Activated naive CD4-positive, alpha-beta T cell (primary cell): ENCODE data around the gene MYO1C.
"Not testable (repeated sequence)": the region's sequence is repeated elsewhere in the genome, so short reads cannot be mapped to it uniquely, and the experiment has no call there.

Source experiments
- DNase-seq, 4 experiments: peaks; one replicate each; lab custom pipeline; 2025; lab: John Stamatoyannopoulos, UW

The MYO1C gene

DNA sequence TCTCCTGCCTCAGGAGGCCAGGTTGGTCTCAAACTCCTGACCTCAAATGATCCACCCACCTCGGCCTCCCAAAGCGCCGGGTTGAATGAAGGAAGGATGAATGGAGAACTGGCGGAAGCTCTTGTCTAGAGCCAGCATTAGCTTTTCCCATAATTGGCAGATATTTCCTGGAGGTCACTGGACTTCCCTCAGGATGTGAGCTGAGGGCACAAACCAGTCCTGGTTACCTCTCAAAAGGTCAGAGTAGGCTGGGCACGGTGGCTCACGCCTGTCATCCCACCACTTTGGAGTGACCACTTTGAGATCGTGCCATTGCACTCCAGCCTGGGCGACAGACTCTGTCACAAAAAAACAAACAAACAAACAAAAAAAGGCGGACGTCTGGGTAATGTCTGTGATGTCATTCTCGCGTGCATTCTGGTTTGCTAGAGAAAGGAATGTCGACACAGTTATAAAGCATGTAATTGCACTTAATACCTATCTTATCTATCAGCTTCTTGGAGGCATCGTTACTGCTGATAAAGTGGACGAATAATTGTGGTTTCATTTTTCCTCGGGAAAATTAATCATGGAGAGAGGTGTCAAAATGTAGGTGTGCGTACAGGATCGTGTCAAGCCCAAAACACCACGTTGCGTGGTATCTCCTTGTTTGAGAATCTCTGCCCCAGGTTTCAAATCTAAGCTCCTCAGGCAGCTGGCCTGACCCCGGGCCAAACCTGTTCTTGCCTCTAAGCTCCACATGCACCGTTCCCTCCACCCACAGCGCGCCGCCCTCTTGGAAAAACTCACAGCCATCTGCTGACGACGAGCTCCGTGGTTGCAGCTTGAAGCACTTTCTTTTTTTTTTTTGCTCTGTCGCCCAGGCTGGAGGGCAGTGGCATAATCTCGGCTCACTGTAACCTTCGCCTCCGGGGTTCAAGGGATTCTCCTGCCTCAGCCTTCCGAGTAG lies 30.0 kb downstream of the MYO1C start:
- no peak for DNase-seq

DNA sequence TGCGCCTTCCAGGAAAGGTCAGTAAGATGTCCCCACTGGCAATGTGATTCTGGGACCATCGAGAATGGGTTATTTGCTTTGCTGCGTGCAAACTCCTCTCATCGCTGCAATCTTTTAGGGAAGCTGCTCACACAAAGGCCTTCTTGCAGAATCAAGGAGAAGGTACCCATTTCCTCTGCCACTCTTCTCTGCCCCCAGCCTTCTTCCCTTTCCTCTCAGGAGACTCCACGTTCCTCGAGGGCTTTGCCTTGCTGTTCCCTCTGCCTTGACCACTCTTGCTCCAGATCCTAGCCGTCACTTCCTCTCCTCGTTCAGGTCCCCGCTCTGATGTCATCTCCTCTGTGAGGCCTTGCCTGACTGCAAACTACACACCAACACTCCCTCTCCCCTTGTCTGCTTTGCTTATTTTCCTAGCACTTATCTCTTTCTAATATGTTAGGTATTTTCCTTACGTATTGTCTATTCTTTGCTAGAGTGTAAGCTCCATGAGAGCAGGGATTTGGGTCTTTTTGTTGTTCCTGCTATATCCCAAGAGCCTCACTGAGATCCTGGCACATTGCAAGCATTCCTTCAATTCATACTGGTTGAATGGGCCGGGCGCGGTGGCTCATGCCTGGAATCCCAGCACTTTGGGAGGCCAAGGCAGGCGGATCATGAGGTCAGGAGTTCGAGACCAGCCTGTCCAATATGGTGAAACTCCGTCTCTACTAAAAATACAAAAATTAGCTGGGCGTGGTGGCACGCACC lies 31.1 kb downstream of the MYO1C start:
- DNase-seq, result no peak

GRCh38 chr17:1460233-1460632 lies 32.3 kb downstream of the MYO1C start:
- DNase-seq, result no peak

GRCh38 chr17:1455797-1456599 lies 36.5 kb downstream of the MYO1C start, which contains the start of gene CRK:
TSS of gene CRK (minus strand) at chr17:1456232. CDS start at chr17:1456117, 115 bp downstream.
- DNase-seq, result peak; percentile 96 to 99 (median 98)

DNA sequence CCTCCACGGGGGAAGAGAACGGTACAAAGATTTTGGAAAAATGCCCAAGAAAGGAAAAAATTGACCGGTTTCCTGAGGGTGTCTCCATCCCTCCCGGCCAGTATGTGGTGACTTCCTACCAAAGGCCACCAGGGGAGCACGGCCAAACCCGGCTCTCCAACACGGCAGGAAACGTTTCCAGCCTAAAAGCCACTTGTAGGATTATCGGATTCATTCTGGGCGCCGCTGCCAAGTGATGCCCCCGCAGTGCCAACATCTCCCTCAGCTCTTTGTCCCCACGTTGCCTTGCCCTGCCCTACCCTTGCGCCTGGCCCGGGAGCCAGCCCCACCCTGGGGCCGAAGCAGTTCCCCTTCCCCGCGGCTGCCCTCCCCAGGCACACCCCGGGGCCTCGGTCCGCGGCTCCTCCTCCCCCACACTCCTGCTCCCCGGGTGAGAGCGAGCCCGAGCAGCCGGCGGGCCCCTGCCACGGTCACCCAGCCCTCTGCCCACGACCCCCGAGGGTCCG lies 37.1 kb downstream of the MYO1C start:
- DNase-seq, result peak in 1 of 4 experiments; percentile 16

- DNase-seq, result no peak
Measured at GRCh38 chr17:1454541-1454940, 37.9 kb downstream of the MYO1C start.

DNA sequence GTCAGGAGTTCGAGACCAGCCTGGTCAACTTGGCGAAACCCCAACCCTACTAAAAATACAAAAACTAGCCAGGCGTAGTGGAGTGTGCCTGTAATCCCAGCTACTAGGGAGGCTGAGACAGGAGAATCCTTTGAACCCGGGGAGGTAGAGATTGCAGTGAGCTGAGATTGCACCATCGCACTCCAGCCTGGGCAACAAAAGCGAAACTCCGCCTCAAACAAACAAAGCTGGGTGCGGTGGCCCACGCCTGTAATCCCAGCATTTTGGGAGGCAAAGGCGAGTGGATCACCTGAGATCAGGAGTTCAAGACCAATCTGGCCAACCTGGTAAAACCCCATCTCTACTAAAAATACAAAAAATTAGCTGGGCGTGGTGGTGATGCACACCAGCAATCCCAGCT lies 38.8 kb downstream of the MYO1C start:
- not testable (repeated sequence) for DNase-seq

GRCh38 chr17:1452836-1453235 lies 39.6 kb downstream of the MYO1C start:
- no peak for DNase-seq

GRCh38 chr17:1450261-1450660 lies 42.2 kb downstream of the MYO1C start:
- DNase-seq, result not testable (repeated sequence)

- no peak for DNase-seq
Measured at GRCh38 chr17:1449412-1449967, 43.0 kb downstream of the MYO1C start.

DNA sequence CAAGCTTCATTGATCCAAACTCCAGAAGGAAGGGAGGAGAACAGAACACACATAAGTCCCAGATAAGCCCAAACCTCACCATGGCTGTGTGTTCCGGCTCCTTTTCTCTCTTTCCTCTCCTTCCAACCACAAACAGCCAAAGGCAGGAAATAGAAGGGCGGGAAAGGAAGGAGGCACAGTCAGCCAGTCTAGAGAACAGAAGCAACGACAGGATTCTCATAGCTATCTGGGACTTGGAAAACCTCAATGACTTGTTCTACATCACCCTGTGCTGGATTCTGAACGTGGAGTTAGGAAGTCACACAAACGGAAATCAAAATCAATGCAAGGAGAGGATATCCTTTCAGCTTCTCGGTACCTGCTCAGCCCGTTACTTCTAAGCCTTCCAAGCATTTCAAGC lies 45.4 kb downstream of the MYO1C start:
- DNase-seq, result no peak

DNA sequence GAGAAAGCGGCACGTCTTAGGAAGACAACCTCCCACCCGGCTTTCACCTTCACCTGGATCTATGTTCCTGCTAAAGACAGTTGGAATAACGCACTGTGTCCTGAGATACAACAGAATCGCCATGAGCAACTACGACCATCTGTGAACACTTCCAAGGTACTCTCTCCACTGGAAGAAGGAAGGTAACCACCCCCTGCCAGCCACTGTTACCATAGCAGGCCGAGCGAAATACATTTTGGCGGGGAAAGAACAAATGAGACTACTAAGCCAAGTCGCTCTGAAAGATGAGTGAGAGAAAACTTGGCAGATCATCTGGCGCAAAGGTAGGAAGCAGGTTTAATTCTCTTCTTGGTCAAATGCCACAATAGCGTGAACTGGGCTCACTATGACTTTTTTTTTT lies 46.3 kb downstream of the MYO1C start:
- DNase-seq, result no peak

- DNase-seq, result not testable (repeated sequence)
Measured at GRCh38 chr17:1445695-1446094, 46.8 kb downstream of the MYO1C start.

GRCh38 chr17:1442721-1443120 lies 49.8 kb downstream of the MYO1C start:
- not testable (repeated sequence) for DNase-seq

GRCh38 chr17:1442187-1442586 lies 50.3 kb downstream of the MYO1C start:
- no peak for DNase-seq

DNA sequence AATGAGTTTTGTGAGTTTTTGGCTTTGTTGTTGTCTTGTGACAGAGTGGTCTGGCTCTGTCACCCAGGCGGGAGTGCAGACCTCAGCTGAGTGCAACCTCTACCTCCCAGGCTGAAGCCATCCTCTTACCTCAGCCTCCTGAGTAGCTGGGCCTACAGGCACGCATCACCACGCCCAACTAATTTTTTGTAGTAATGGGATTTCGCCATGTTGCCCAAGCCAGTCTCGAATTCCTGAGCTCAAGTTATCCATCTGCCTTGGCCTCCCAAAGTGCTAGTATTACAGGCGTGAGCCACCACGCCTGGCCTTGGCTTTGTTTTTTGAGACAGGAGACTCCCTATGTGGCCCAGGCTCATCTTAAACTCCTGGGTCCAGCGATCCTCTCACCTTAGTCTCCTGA lies 51.6 kb downstream of the MYO1C start:
- DNase-seq, result no peak

DNA sequence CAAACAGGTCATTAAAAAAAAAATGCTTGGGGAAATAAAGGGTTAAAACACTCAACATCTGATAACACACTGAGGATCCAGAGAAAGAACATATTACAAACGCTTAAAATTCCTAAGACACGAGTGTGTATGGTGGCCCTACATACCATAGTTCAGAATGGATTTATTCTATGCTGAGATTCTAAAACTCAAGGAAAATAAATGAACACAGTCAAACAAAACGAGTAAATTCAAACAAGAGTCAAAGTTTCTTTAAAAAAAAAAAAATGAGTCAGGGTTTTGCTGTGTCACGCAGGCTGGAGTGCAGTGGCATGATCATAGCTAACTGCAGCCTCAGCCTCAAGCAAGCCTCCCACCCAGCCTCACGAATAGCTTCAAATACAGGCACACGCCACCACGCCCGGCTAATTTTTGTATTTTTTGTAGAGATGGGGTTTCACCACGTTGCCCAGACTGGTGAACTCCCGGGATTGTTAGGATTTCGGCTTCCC lies 53.8 kb downstream of the MYO1C start:
- no peak for DNase-seq

GRCh38 chr17:1435326-1435725 lies 57.2 kb downstream of the MYO1C start:
- DNase-seq, result no peak

DNA sequence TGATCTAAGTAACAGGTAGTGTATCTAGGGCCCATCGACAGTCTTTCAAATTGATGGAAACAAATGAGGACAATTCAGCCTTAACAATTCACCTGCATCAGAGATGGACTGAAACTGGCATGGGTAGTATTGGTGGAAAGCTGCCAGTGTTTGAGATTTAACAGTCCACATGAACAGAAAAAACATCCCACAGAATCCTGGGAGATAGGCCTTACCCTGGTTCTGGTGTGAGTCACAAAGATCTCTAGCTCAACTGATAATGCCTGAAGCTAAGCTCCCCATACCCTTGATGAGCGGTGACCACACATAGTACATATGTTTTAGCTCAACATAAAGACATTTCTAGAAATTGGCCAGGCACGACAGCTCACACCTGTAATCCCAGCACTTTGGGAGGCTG lies 58.3 kb downstream of the MYO1C start:
- no peak for DNase-seq

- DNase-seq, result no peak
Measured at GRCh38 chr17:1431631-1432104, 60.8 kb downstream of the MYO1C start.

- no peak for DNase-seq
Measured at GRCh38 chr17:1423456-1424135, 68.9 kb downstream of the MYO1C start.
